ENCODE measurements around the gene PCIF1. TPM values are rescaled to one million over a fixed set of nuclear protein-coding genes. Genes with fewer than 3 reads are reported as not detected.

The PCIF1 gene
- polyA plus RNA-seq, 2 donors = 18.0 to 20.9 TPM

GRCh38 chr20:45911486-45912343, 22.8 kb upstream of the PCIF1 start, which contains the start of gene PLTP:
PLTP (minus strand) TSS chr20:45912155; CDS start chr20:45911452, 703 bp downstream.
- no peaks in the 10 kb centered on the region for H3K36me3 ChIP-seq (ENCODE audit: control insufficient read depth in 2 of 2, insufficient read depth in 2 of 2, low read length in 1 of 2)
- peaks cover 10 to 11% of the 10 kb centered on the region in 2 donors for H3K4me1 ChIP-seq (ENCODE audit: control insufficient read depth in 2 of 2, insufficient read depth in 2 of 2, low read length in 1 of 2)
- H3K27me3 ChIP-seq (ENCODE audit: control insufficient read depth in 1 of 2, insufficient read depth in 2 of 2, low read length in 2 of 2) = no peaks in the 10 kb centered on the region
- 1% methylated on average over 53 to 58 of the region's 58 CpGs for WGBS, 2 donors
- H3K4me3 ChIP-seq (ENCODE audit: low read depth in 1 of 2, low read length in 2 of 2) = peak within 1 kb of the TSS; percentile 41 to 43
- no peaks in the 10 kb centered on the region for H3K9me3 ChIP-seq (ENCODE audit: control insufficient read depth in 2 of 2, insufficient read depth in 1 of 2, low read depth in 1 of 2, low read length in 1 of 2)
- peak within 1 kb of the TSS; percentile 70 to 88 for H3K27ac ChIP-seq (ENCODE audit: low read depth in 2 of 2, low read length in 1 of 2)

GRCh38 chr20:45912344-45912682, 22.2 kb upstream of the PCIF1 start:
- Histone ChIP-seq H3K27ac (ENCODE audit: low read depth in 2 of 2, low read length in 1 of 2) (peak overlapping the region; percentile 6 to 70), H3K36me3 (ENCODE audit: control insufficient read depth in 2 of 2, insufficient read depth in 2 of 2, low read length in 1 of 2) (no peaks in the 10 kb centered on the region), H3K4me3 (ENCODE audit: low read depth in 1 of 2, low read length in 2 of 2) (peak overlapping the region; percentile 41 to 43), H3K9me3 (ENCODE audit: control insufficient read depth in 2 of 2, insufficient read depth in 1 of 2, low read depth in 1 of 2, low read length in 1 of 2) (no peaks in the 10 kb centered on the region), H3K4me1 (ENCODE audit: control insufficient read depth in 2 of 2, insufficient read depth in 2 of 2, low read length in 1 of 2) (peaks cover 10 to 11% of the 10 kb centered on the region in 2 donors), H3K27me3 (ENCODE audit: control insufficient read depth in 1 of 2, insufficient read depth in 2 of 2, low read length in 2 of 2) (no peaks in the 10 kb centered on the region)
- WGBS, 2 donors = 16 to 23% methylated on average over 4 of the region's 4 CpGs

- no peaks in the 10 kb centered on the region for H3K9me3 ChIP-seq (ENCODE audit: control insufficient read depth in 2 of 2, insufficient read depth in 1 of 2, low read depth in 1 of 2, low read length in 1 of 2)
- 46 to 50% methylated on average over 5 of the region's 5 CpGs for WGBS, 2 donors
- no peaks in the 10 kb centered on the region for H3K36me3 ChIP-seq (ENCODE audit: control insufficient read depth in 2 of 2, insufficient read depth in 2 of 2, low read length in 1 of 2)
- no peak overlapping the region for H3K27ac ChIP-seq (ENCODE audit: low read depth in 2 of 2, low read length in 1 of 2)
- H3K4me3 ChIP-seq (ENCODE audit: low read depth in 1 of 2, low read length in 2 of 2) = no peak overlapping the region
- peaks cover 10 to 11% of the 10 kb centered on the region in 2 donors for H3K4me1 ChIP-seq (ENCODE audit: control insufficient read depth in 2 of 2, insufficient read depth in 2 of 2, low read length in 1 of 2)
- no peaks in the 10 kb centered on the region for H3K27me3 ChIP-seq (ENCODE audit: control insufficient read depth in 1 of 2, insufficient read depth in 2 of 2, low read length in 2 of 2)
Observed at GRCh38 chr20:45913116-45913515, 21.4 kb upstream of the PCIF1 start.

- WGBS, 2 donors = 50 to 56% methylated on average over 5 of the region's 5 CpGs
- H3K4me3 ChIP-seq (ENCODE audit: low read depth in 1 of 2, low read length in 2 of 2) = no peak overlapping the region
- H3K9me3 ChIP-seq (ENCODE audit: control insufficient read depth in 2 of 2, insufficient read depth in 1 of 2, low read depth in 1 of 2, low read length in 1 of 2) = no peaks in the 10 kb centered on the region
- no peak overlapping the region for H3K27ac ChIP-seq (ENCODE audit: low read depth in 2 of 2, low read length in 1 of 2)
- no peaks in the 10 kb centered on the region for H3K27me3 ChIP-seq (ENCODE audit: control insufficient read depth in 1 of 2, insufficient read depth in 2 of 2, low read length in 2 of 2)
- no peaks in the 10 kb centered on the region for H3K36me3 ChIP-seq (ENCODE audit: control insufficient read depth in 2 of 2, insufficient read depth in 2 of 2, low read length in 1 of 2)
- H3K4me1 ChIP-seq (ENCODE audit: control insufficient read depth in 2 of 2, insufficient read depth in 2 of 2, low read length in 1 of 2) = no peaks in the 10 kb centered on the region
Observed at GRCh38 chr20:45917790-45918141, 16.7 kb upstream of the PCIF1 start.

- 63 to 66% methylated on average over 5 of the region's 5 CpGs for WGBS, 2 donors
Observed at GRCh38 chr20:45918182-45918737, 16.2 kb upstream of the PCIF1 start.

GRCh38 chr20:45918779-45919537, 15.5 kb upstream of the PCIF1 start:
- H3K27me3 ChIP-seq (ENCODE audit: control insufficient read depth in 1 of 2, insufficient read depth in 2 of 2, low read length in 2 of 2) = no peaks in the 10 kb centered on the region
- H3K36me3 ChIP-seq (ENCODE audit: control insufficient read depth in 2 of 2, insufficient read depth in 2 of 2, low read length in 1 of 2) = no peaks in the 10 kb centered on the region
- no peak overlapping the region for H3K4me3 ChIP-seq (ENCODE audit: low read depth in 1 of 2, low read length in 2 of 2)
- WGBS, 2 donors = 62 to 74% methylated on average over 12 of the region's 12 CpGs
- H3K9me3 ChIP-seq (ENCODE audit: control insufficient read depth in 2 of 2, insufficient read depth in 1 of 2, low read depth in 1 of 2, low read length in 1 of 2) = no peaks in the 10 kb centered on the region
- H3K27ac ChIP-seq (ENCODE audit: low read depth in 2 of 2, low read length in 1 of 2) = peak overlapping the region in 1 of 2 donors; percentile 0
- no peaks in the 10 kb centered on the region for H3K4me1 ChIP-seq (ENCODE audit: control insufficient read depth in 2 of 2, insufficient read depth in 2 of 2, low read length in 1 of 2)

More at GRCh38 chr20:45918182-45918737, 16.2 kb upstream of the PCIF1 start:
- Histone ChIP-seq H3K4me1 (ENCODE audit: control insufficient read depth in 2 of 2, insufficient read depth in 2 of 2, low read length in 1 of 2) (no peaks in the 10 kb centered on the region), H3K36me3 (ENCODE audit: control insufficient read depth in 2 of 2, insufficient read depth in 2 of 2, low read length in 1 of 2) (no peaks in the 10 kb centered on the region), H3K4me3 (ENCODE audit: low read depth in 1 of 2, low read length in 2 of 2) (no peak overlapping the region), H3K27me3 (ENCODE audit: control insufficient read depth in 1 of 2, insufficient read depth in 2 of 2, low read length in 2 of 2) (no peaks in the 10 kb centered on the region), H3K9me3 (ENCODE audit: control insufficient read depth in 2 of 2, insufficient read depth in 1 of 2, low read depth in 1 of 2, low read length in 1 of 2) (no peaks in the 10 kb centered on the region), H3K27ac (ENCODE audit: low read depth in 2 of 2, low read length in 1 of 2) (peak overlapping the region in 1 of 2 donors; percentile 0)

GRCh38 chr20:45919542-45920399, 14.7 kb upstream of the PCIF1 start:
- 51% methylated on average over 11 of the region's 11 CpGs for WGBS, 2 donors
- Histone ChIP-seq H3K36me3 (ENCODE audit: control insufficient read depth in 2 of 2, insufficient read depth in 2 of 2, low read length in 1 of 2) (no peaks in the 10 kb centered on the region), H3K27ac (ENCODE audit: low read depth in 2 of 2, low read length in 1 of 2) (peak overlapping the region; percentile 26 to 53), H3K27me3 (ENCODE audit: control insufficient read depth in 1 of 2, insufficient read depth in 2 of 2, low read length in 2 of 2) (no peaks in the 10 kb centered on the region), H3K9me3 (ENCODE audit: control insufficient read depth in 2 of 2, insufficient read depth in 1 of 2, low read depth in 1 of 2, low read length in 1 of 2) (no peaks in the 10 kb centered on the region), H3K4me1 (ENCODE audit: control insufficient read depth in 2 of 2, insufficient read depth in 2 of 2, low read length in 1 of 2) (no peaks in the 10 kb centered on the region), H3K4me3 (ENCODE audit: low read depth in 1 of 2, low read length in 2 of 2) (no peak overlapping the region)

GRCh38 chr20:45920462-45921336, 13.8 kb upstream of the PCIF1 start:
- H3K27ac ChIP-seq (ENCODE audit: low read depth in 2 of 2, low read length in 1 of 2) = peak overlapping the region; percentile 26 to 53
- H3K36me3 ChIP-seq (ENCODE audit: control insufficient read depth in 2 of 2, insufficient read depth in 2 of 2, low read length in 1 of 2) = no peaks in the 10 kb centered on the region
- H3K27me3 ChIP-seq (ENCODE audit: control insufficient read depth in 1 of 2, insufficient read depth in 2 of 2, low read length in 2 of 2) = no peaks in the 10 kb centered on the region
- no peaks in the 10 kb centered on the region for H3K9me3 ChIP-seq (ENCODE audit: control insufficient read depth in 2 of 2, insufficient read depth in 1 of 2, low read depth in 1 of 2, low read length in 1 of 2)
- no peak overlapping the region for H3K4me3 ChIP-seq (ENCODE audit: low read depth in 1 of 2, low read length in 2 of 2)
- no peaks in the 10 kb centered on the region for H3K4me1 ChIP-seq (ENCODE audit: control insufficient read depth in 2 of 2, insufficient read depth in 2 of 2, low read length in 1 of 2)
- 74% methylated on average over 9 of the region's 9 CpGs for WGBS, 2 donors

Measured in esophagus (tissue), 2 donors.